ENCODE results near the gene ZNF710. TPM values are rescaled to one million over a fixed set of nuclear protein-coding genes. Genes with fewer than 3 reads are reported as not detected.

Gene ZNF710
- total and polyA plus RNA-seq, 2 experiments from 2014 or later = 15.9 to 18.2 TPM

GRCh38 chr15:90001683-90002427 lies 731 bp downstream of the ZNF710 start:
- Histone ChIP-seq H3K27ac (ENCODE audit: low read depth) (no peak overlapping the region), H3K9me2 (ENCODE audit: insufficient read depth) (no peaks in the 10 kb centered on the region), H3F3A (replicated peaks; ENCODE audit: low read depth) (peaks cover 8% of the 10 kb centered on the region; the same call in 1 of the 2 replicates), H3K4me2 (peak overlapping the region; percentile 65; the same call in 1 of the 2 replicates), H3K4me3 (peak overlapping the region; percentile 69), H2AFZ (no peak overlapping the region), H4K20me1 (replicated peaks; ENCODE audit: insufficient read depth) (peaks cover 35% of the 10 kb centered on the region), H3K79me2 (replicated peaks; ENCODE audit: insufficient read depth) (peaks cover 45% of the 10 kb centered on the region), H3K4me1 (ENCODE audit: insufficient read depth) (peaks cover 47% of the 10 kb centered on the region), H3K36me3 (ENCODE audit: insufficient read depth) (no peaks in the 10 kb centered on the region), H3K27me3 (ENCODE audit: insufficient read depth) (peaks cover 12% of the 10 kb centered on the region)
- Mint-ChIP-seq H3K27me3 (ENCODE audit: insufficient read depth, low read depth, poor library complexity) (peaks cover 35% of the 10 kb centered on the region), H3K4me3 (peak overlapping the region; percentile 89), H3K36me3 (ENCODE audit: low read depth) (peaks cover 7% of the 10 kb centered on the region; the same call in 2 of the 3 replicates), H3K4me1 (peaks cover 59% of the 10 kb centered on the region), H3K27ac (peak overlapping the region; percentile 75; the same call in 1 of the 2 replicates), H3K9me3 (peaks cover 4% of the 10 kb centered on the region; the same call in 1 of the 3 replicates)
- peak; percentile 2; the same call in 2 of the 3 replicates for ATAC-seq
- DNase-seq (ENCODE audit: low spot score) = peak; percentile 83
- TF ChIP-seq STAT1 (IDR thresholded peaks at IDR 0.05; ENCODE audit: unreplicated experiment) = no peak

GRCh38 chr15:90002428-90002844 lies 1.3 kb downstream of the ZNF710 start:
- Histone ChIP-seq H3K36me3 (ENCODE audit: insufficient read depth) (no peaks in the 10 kb centered on the region), H3K27me3 (ENCODE audit: insufficient read depth) (peaks cover 12% of the 10 kb centered on the region), H2AFZ (peak overlapping the region; percentile 72; the same call in 1 of the 2 replicates), H3K4me2 (peak overlapping the region; percentile 92), H3K9me2 (ENCODE audit: insufficient read depth) (no peaks in the 10 kb centered on the region), H3K79me2 (replicated peaks; ENCODE audit: insufficient read depth) (peaks cover 51% of the 10 kb centered on the region), H3K4me1 (ENCODE audit: insufficient read depth) (peaks cover 49% of the 10 kb centered on the region), H3F3A (replicated peaks; ENCODE audit: low read depth) (peaks cover 8% of the 10 kb centered on the region; the same call in 1 of the 2 replicates), H3K4me3 (peak overlapping the region; percentile 69), H4K20me1 (replicated peaks; ENCODE audit: insufficient read depth) (peaks cover 41% of the 10 kb centered on the region), H3K27ac (ENCODE audit: low read depth) (no peak overlapping the region)
- H3K9me3 Mint-ChIP-seq = peaks cover 4% of the 10 kb centered on the region; the same call in 1 of the 3 replicates
- H3K27me3 Mint-ChIP-seq (ENCODE audit: insufficient read depth, low read depth, poor library complexity) = peaks cover 35% of the 10 kb centered on the region
- H3K27ac Mint-ChIP-seq = no peak overlapping the region
- H3K4me1 Mint-ChIP-seq = peaks cover 63% of the 10 kb centered on the region
- H3K36me3 Mint-ChIP-seq (ENCODE audit: low read depth) = peaks cover 7% of the 10 kb centered on the region; the same call in 2 of the 3 replicates
- peak overlapping the region; percentile 85 for H3K4me3 Mint-ChIP-seq
- TF ChIP-seq EZH2phosphoT487 (IDR thresholded peaks at IDR 0.05; ENCODE audit: unreplicated experiment) (no peak), NANOG (IDR thresholded peaks at IDR 0.05; ENCODE audit: borderline replicate concordance) (no peak), STAT1 (IDR thresholded peaks at IDR 0.05; ENCODE audit: unreplicated experiment) (no peak)
- ATAC-seq (peak; percentile 7), DNase-seq (ENCODE audit: low spot score) (peak; percentile 60)

GRCh38 chr15:90003736-90004135 lies 2.6 kb downstream of the ZNF710 start:
- Histone ChIP-seq H3K79me2 (replicated peaks; ENCODE audit: insufficient read depth) (peaks cover 62% of the 10 kb centered on the region), H3K4me1 (ENCODE audit: insufficient read depth) (peaks cover 42% of the 10 kb centered on the region), H3K9me2 (ENCODE audit: insufficient read depth) (no peaks in the 10 kb centered on the region), H3K27me3 (ENCODE audit: insufficient read depth) (peaks cover 12% of the 10 kb centered on the region), H3K4me3 (no peak overlapping the region), H3F3A (replicated peaks; ENCODE audit: low read depth) (peaks cover 8% of the 10 kb centered on the region; the same call in 1 of the 2 replicates), H3K4me2 (0 out of 2 replicates have a peak overlapping the region, but pooled peaks have one; percentile 92), H3K36me3 (ENCODE audit: insufficient read depth) (no peaks in the 10 kb centered on the region), H4K20me1 (replicated peaks; ENCODE audit: insufficient read depth) (peaks cover 41% of the 10 kb centered on the region), H2AFZ (no peak overlapping the region), H3K27ac (ENCODE audit: low read depth) (no peak overlapping the region)
- H3K4me3 Mint-ChIP-seq = peak overlapping the region; percentile 85
- ATAC-seq (no peak), DNase-seq (ENCODE audit: low spot score) (no peak)
- no peak overlapping the region for H3K27ac Mint-ChIP-seq
- peaks cover 4% of the 10 kb centered on the region; the same call in 1 of the 3 replicates for H3K9me3 Mint-ChIP-seq
- H3K36me3 Mint-ChIP-seq (ENCODE audit: low read depth) = peaks cover 7% of the 10 kb centered on the region; the same call in 2 of the 3 replicates
- peaks cover 28% of the 10 kb centered on the region for H3K27me3 Mint-ChIP-seq (ENCODE audit: insufficient read depth, low read depth, poor library complexity)
- peaks cover 59% of the 10 kb centered on the region for H3K4me1 Mint-ChIP-seq
- TF ChIP-seq ETS1 (IDR thresholded peaks at IDR 0.05) = no peak
- no peak for TF ChIP-seq JUNB (IDR thresholded peaks at IDR 0.05; ENCODE audit: unreplicated experiment)
- TF ChIP-seq ZNF114 (CRISPR knock-in tag; IDR thresholded peaks at IDR 0.05) = no peak
- TF ChIP-seq ZNF462 (CRISPR knock-in tag; IDR thresholded peaks at IDR 0.05) = no peak
- no peak for TF ChIP-seq ZNF331 (CRISPR knock-in tag; IDR thresholded peaks at IDR 0.05; ENCODE audit: low read depth)
